GM21619 (cell line): ENCODE results near the gene NBPF10.
"Not testable (repeated sequence)": the region's sequence is repeated elsewhere in the genome, so short reads cannot be mapped to it uniquely, and the experiment has no call there.

Source experiments
- ATAC-seq: cut with Tn5 transposase; IDR thresholded peaks from one replicate; pipeline ENCODE4 v1.9.1; 2021; ENCODE audit not compliant: unreplicated experiment

The NBPF10 gene, protein sequence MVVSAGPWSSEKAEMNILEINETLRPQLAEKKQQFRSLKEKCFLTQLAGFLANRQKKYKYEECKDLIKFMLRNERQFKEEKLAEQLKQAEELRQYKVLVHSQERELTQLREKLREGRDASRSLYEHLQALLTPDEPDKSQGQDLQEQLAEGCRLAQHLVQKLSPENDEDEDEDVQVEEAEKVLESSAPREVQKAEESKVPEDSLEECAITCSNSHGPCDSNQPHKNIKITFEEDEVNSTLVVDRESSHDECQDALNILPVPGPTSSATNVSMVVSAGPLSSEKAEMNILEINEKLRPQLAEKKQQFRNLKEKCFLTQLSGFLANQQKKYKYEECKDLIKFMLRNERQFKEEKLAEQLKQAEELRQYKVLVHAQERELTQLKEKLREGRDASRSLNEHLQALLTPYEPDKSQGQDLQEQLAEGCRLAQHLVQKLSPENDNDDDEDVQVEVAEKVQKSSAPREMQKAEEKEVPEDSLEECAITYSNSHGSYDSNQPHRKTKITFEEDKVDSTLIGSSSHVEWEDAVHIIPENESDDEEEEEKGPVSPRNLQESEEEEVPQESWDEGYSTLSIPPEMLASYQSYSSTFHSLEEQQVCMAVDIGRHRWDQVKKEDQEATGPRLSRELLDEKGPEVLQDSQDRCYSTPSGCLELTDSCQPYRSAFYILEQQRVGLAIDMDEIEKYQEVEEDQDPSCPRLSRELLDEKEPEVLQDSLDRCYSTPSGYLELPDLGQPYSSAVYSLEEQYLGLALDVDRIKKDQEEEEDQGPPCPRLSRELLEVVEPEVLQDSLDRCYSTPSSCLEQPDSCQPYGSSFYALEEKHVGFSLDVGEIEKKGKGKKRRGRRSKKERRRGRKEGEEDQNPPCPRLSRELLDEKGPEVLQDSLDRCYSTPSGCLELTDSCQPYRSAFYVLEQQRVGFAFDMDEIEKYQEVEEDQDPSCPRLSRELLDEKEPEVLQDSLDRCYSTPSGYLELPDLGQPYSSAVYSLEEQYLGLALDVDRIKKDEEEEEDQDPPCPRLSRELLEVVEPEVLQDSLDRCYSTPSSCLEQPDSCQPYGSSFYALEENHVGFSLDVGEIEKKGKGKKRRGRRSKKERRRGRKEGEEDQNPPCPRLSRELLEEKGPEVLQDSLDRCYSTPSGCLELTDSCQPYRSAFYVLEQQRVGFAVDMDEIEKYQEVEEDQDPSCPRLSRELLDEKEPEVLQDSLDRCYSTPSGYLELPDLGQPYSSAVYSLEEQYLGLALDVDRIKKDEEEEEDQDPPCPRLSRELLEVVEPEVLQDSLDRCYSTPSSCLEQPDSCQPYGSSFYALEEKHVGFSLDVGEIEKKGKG (N-terminal part only)

DNA sequence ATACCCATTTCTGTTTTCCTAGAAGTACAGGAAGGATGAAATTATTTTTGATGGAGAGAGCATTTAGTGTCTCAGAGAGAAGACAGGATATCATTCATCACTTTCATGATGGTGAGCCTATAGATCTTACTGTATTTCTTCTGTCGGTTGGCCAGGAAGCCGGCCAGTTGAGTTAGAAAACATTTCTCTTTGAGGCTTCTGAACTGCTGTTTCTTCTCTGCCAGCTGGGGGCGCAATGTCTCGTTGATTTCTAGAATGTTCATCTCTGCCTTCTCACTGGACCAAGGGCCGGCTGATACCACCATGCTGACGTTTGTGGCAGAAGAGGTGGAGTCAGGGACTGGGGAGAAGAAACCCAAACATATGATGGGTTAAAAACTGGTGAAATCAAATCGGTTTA lies at the start of gene NBPF10:
Gene NBPF10 (minus strand): TSS at position 340 of the 400 bp plus-strand sequence. CDS start 35 bp downstream, at position 305.
- ATAC-seq = not testable (repeated sequence)

DNA sequence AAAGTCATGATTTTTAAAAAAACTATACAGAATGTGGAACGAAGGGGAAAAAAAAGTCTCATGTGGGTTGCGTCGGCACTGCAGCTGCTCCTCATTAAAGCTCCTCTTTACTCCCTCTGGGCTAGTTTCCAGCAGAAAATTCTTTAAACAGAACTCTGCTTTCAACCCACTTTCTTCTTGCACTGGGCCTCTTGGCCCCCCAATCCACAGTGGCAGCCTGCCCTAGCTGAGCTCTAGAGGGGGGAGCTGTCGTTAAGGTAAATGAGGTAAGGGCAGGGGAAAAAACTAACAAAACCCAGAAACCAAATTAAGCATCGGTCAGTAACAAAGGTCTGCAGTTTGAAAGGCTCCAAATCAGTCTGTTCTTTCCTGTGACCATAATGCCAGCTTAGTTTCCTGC lies 29.9 kb upstream of the NBPF10 start:
- not testable (repeated sequence) for ATAC-seq

DNA sequence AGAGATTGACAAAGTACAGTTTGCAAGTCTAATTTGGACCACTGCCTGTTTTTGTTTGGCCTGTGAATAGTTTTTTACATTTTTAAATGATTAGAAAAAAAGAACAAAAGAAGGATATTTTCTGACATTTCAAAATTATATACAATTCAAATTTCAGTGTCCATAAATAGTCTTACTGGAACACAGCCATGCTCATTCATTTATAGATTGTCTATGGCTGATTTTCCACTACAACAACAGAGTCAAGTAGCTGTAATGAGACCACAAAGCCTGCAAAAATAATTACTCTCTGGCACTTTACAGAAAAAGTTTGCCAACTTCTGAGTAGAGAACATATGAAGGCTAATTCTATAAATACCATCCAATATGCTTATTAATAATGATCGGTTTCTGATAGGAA lies 23.1 kb upstream of the NBPF10 start:
- ATAC-seq = not testable (repeated sequence)

DNA sequence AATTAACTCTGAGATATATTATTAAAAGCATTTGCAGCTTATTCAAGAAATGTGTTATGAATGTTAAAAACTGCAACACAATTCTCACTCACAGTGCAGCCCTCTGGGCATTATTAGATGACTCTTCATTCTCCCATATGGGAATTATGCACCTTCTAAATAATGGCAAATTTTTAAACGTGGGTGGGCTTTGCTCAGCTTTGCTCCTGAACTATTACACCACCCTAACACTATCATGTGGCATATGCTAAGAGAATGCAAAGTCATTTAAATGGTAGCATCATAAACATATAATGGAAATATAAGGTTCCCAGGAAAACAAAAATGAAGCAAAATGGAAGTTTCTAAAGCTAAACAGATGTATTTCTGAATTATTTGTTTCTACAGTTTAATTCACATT lies 22.7 kb upstream of the NBPF10 start:
- ATAC-seq = not testable (repeated sequence)
